ENCODE results near the gene PRSS57.
A peak's percentile ranks its signal among the peaks of the same experiment; 100 is the strongest.
"Not testable (repeated sequence)": the region's sequence is repeated elsewhere in the genome, so short reads cannot be mapped to it uniquely, and the experiment has no call there.

PRSS57 gene

DNA sequence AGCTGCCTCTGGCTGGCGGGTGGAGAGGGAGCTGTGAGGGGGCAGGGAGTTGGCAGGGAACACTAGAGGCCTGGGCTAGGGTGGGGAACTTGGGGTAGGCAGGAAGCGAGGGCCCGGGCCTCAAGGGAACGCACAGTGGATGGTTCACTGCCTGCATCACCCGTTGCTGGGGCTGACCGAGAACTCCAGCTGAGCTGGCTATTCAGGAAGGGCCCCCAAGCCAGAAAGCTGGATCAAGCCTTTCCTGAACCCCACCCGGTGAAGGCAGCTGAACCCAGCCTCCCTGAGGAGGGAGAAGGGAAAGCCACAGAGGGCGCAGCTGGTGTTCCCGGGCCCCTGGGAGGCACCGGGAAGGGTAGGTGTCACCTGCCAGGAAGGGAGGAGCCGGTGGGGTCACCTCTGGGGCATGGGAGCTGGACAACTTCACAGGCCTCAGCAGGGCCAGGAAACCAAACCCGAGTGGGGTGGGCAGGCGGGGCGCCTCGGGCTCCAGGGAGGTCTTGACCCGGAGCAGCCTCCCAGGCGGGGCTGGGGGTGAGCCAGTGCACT lies 27.4 kb upstream of the PRSS57 start:
- no peak for DNase-seq

DNA sequence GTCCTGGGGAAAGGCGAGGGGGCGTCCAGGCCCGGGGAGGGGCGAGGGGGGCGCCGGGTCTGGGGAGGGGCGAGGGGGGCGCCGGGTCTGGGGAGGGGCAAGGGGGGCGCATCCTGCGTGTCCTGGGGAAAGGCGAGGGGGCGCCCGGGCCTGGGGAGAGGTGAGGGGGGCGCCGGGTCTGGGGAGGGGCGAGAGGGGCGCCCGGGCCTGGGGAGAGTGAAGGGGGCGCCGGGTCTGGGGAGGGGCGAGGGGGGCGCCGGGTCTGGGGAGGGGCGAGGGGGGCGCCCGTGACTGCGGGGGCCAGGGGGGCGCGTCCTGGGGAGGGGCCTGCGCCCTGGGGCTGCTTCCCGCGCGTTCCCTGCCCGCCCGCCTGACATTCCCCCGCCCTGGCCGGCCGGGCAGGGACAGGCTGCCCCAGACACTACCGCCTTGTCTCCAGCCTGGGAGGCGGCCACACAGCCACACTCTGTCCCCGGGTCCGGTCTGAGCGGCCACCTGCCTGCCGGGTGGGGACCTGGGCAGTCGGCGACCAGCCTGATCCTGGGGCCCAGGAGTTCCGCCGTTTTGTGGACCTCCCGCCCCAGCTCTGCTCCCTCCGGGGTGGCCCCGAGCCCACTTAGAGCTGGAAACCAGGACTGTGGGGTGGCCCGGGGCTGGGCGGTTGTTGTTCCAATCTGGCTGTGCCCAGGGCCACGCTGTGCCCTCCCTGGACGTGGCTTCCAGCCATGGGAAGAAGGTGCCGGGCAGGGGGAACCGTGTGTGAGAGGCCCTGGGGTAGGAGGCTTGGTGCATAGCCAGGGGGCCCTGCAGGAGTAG lies 25.3 kb upstream of the PRSS57 start:
- DNase-seq, result no peak

DNA sequence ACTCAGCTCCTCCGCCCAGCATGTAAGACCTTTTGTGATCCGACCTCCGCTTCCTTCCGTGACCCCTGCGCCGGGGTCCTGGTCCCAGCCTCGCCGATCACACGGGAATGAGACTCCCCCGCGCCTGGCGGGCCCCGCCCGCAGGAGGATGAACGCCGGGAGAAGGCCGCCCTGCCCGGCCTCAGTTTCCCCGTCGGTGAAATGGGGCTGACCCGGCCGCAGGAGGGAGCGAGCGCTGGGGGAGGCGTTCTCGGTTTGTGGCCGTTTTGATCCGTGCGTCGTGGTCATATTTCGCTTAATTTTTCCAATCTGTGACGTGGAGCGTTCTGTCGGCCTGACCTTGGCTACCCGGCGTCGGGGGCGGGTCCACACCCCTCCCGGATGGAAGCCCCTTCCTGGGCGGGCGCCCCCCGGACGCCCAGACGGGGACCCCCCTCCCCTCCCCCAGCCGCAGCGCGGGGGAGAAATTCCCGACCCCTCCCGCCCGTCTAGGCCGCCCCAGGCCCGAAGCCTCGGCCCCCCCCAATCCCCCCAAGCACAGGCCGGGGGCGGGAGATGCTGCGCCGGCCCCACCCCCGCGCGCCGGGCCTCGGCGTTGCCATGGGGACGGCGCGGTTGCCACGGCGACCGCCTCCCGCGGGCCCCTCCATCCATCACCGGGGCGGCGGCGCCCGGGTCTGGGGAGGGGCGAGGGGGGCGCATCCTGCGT lies 24.5 kb upstream of the PRSS57 start:
- no peak for DNase-seq

DNA sequence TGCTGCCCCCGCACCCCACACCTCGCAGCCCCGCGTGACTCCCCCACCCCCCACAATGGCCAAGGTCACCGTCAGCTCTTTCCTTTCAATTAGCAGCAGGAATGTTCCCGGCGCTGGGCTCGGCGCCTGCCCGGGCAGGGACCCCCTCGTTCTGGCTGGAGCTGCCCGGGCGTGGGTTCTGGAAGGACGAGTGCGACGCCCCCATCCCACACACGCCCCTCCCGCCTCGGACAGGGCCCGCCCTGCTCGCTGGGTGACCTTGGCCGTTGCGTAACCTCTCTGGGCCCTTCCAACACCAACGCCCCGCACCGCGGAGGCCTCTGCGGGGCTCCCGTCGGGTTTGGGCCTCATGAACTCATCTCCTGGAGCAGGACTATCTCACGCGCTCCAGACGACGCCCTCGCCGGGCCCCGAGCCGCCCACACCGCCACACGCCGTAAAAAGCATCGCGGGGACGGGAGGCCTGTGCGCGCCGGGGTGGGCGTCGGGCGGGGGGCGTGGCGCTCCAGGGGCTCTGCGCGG lies 23.8 kb upstream of the PRSS57 start:
- DNase-seq, result no peak

DNA sequence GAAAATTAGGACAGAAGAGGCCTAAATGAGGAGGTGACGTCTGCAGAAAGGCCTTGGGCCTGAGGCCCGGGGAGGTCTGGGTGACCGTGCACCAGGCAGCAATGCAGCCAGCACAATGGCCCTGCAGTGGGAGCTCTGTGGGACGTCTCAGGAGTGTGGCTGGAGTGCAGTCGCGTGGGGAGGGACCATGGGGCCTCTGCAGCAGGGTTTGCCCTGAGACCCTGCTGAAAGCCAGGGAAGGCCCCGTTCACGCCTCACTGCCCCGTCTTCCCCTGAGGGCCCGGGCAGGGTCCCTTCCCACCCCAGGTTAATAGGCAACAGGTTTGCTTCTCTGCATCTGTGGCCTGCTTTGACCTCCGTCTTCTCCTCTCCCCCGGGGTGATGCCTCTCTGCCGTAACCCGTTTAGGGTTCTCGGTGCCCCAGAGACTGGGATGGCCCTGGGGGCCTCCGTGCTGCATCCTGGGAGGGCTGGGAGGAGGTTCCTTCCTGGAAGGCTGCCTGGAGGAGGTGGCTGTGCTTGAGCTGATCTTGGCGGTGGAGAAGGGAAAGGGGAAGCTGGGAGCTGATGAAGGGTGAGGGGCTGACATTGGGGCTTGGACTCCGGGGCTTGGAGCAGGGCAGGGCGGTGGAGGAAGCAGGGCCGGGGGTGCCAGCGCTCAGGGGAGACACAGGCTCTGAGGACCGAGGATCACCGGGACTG lies 23.1 kb upstream of the PRSS57 start:
- DNase-seq, result peak in 1 of 2 experiments; percentile 3

DNA sequence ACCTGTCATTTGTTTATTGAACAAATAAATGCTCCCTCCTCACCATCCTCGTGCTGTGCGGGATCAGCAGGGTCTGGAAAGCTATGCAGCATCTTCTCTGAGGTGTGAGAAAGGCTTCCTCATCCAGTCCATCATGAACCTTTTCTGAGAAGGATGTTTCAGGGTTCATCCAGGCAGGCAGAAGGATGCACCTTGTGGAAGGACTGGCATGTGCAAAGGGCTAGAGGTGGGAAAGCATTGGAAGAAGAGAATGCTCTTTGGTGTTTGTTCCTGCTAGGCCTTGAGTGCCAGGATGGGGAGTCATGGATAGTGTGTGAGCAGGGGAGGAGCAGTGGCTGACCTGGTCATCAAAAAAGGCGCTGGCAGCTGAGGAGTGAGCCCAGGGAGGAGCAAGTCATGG lies 20.1 kb upstream of the PRSS57 start:
- no peak for DNase-seq

DNA sequence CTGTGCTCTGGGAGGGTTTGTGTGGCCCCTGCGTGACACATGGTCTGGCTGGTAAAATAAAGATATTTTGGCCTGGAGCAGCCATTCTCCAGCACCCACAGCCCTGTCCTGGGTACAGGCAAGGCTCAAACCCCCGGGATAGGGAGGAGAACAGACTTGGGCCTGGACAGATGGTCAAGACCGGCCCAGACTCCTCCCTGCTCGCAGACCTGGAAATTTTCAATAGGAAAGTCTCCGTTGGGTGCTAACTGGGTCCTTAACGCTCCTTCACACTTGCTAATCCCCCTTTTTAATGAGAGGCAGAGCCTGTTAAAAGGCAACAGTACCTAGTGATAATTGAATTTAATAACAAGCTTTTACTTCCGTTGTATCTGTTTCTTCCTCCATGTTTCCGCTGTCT lies 16.0 kb upstream of the PRSS57 start:
- no peak for DNase-seq

DNA sequence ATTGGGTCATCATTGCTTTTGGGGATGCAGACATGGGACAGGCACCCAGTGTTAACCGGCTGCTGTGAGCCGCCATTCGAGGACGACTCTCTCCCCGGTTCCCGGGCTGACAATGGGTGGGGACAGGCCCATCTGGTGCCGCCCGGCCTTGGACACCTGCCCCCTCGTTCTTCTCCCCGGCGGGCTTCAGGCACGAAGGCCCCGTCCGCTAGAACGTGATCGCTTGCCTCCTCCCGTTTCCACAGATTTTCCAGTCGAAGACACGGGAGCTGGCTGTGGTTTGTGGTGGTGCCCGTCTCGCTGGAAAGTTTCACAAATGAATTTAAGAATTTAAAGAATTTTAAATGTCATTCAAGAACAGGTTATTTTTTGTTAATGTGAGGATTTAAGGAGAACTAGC lies 15.5 kb upstream of the PRSS57 start:
- no peak for DNase-seq

DNA sequence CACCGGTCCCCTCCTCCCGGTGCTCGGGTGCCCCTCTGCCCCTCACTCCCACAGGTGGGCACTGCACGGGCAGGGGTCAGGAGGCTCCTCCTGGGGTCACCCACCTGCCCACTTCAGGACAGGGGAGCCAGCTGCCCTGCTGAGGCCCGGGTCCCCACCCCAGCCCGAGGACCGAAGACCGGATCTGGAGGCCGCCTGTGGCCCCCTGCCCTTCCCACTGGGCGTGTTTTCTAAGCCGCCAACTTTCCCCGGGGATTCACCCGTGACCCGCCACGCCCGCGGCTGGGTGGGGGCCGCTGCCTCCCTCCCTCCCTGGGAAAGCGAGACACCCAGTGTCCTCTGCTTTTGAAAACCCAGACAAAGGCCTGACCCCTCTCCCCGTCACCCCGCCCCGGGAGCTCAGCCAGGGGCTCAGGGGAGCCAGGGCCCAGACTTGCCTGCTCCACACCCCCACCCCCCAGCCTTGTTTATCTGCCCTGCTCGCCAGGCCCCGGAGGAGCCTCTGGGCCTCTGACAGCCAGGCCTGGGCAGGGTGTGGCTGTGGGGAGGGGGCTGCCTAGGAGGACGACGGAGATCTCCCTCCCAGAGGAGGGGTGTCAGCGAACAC lies 14.8 kb upstream of the PRSS57 start:
- no peak for DNase-seq

DNA sequence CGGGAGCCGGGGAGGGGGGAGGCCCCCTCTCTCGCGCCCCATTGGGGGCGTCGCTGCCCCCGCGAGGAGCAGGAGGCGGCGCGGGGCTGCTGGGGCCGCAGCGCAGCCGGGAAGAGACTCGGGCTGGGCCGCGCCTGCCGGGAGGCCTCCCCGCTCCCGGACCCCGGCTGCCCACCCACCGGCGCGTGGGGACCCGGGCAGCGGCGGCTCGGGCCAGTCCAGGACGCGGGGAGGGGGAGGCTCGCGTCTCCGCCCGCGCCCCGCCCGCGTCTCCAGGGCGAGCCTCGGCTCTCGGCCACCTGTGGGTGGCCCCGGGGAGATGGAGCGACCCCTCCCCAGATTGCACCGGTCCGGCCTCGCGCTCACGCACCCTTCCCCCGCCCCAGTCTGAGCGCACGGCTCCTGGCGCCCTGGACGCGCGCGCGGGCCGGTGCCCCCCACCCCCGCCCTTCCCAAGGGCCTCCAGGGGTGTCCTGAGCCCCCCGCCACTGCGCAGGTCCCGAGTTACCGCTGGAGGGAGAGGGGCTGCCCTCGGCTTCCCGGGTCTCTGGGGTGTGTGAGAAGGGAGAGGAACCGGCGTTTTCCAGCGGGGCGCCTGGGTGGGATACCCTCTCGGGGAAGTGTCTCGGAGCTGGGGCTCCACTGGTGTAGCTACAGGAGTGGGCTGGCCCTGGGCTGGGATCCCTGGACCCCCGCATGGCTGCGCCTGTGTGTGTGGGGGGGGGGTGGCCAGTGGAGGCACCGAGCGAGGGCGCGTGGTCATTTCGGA lies 14.1 kb upstream of the PRSS57 start:
- no peak for DNase-seq

DNA sequence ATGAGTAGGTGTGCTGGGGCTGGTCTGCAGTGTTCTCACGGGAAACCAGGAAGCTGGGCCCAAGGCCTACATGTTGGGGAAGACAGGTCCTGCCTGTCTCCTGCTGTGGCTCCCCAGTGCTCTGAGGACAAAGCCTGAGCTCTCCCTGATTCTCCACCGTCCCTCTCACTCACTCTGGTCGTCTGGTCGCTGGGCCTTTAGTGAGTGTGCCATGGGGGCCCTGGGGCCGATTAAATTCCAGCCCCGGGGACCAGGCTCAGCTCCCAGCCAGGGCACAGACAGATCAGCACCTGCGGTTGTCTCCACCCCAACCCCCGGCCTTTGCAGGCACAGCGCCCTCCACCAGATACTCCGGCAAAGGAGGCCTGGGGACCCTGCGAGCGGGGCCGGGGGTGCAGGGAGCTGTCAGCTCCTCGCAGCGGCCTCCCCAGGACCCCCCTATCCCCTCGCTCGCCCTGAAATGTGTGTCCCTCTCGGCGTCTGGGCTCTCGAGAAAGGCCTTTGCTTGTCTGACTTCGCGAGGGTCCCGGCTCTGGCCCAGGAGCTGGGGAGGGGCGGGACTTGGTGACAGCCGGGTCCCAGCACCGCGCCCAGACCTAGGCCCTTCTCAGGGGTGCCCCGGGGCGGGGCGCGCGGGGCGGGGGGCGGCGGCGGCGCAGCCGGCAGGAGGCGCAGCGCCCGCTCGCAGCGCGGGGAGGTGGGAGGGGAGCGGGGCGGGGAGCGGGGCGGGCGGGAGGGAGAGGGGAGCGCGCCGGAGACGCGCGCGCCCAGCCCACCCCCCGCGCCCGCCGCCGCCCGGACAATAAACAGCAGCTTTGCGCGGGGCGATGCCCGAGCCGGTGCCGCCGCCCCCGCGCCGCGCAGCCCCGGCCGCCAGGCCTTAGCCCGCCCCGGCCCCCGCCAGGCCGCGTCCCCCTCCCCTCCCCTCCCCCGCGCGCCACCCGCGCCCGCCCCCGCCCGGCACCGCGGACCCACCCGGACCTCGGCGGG lies 13.2 kb upstream of the PRSS57 start, which contains the start of gene PALM:
PALM (plus strand) TSS at position 782 of the 990 bp plus-strand sequence. CDS start 212 bp downstream, outside the sequence.
- DNase-seq, result peak; percentile 31 to 38

DNA sequence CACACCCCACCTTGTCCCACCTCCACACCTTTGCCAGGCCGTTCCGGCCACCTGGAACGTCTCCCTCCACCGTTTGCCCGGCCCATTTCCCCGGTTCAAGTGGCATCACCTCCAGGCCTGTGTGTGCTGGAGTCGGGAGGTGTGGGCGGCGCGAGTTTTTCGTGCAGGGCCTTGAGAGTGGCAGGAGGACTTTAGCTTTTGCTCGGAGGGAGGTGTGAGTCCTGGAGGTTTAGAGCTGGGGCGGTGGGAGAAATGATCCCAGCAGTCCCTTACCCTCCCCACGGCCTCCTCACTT lies 9.1 kb upstream of the PRSS57 start:
- no peak for DNase-seq

DNA sequence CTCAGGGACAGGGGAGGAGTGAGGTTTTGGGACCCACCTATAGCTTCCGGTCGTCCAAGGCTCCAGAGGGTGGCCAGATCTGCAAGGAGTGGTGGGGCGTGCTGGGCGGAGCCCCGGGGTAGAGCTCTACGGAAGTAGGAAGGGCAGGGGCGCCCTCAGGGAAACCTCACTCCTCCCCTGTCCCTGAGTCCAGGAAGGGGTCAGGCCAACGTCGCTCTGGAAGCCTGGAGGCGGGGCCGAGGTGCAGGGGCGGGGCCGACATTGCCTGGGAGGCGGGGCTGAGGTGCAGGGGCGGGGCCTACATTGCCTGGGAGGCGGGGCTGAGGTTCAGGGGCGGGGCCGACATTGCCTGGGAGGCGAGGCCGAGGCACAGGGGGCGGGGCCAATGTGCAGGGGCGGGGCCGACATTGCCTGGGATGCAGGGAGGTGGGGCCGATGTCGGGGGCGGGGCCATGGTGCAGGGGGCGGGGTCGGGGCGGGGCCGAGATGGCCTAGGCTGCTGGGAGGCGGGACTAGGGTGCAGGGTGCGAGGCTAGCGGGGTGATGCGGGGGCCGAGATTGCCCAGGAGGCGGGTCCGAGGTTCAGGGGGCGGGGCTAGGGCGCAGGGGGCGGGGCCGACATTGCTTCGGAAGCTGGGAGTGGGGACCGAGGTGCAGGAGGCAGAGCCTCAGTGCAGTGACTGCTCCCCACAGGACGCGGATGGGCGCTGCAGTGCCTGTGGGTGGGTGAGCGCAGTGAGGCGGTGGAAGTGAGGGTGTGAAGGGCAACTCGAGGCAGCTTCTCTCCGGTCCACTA lies 8.6 kb upstream of the PRSS57 start:
- DNase-seq, result peak; percentile 98

DNA sequence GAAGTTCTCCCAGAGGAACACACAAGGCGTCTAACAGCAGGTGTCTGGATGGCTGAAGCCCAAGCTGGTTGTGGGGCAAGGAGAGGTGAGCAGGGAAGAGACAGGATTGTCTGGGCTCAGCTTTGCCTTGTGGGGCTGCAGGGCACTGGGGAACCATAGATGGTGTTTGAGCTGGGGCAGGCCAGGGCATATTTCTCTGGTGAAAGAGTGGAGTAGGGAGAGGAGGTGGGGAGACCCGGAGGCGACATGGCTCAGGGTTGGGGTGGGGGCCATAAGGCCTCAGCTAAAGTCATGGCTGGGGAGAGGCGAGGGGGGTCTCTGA lies 8.0 kb upstream of the PRSS57 start:
- no peak for DNase-seq

DNA sequence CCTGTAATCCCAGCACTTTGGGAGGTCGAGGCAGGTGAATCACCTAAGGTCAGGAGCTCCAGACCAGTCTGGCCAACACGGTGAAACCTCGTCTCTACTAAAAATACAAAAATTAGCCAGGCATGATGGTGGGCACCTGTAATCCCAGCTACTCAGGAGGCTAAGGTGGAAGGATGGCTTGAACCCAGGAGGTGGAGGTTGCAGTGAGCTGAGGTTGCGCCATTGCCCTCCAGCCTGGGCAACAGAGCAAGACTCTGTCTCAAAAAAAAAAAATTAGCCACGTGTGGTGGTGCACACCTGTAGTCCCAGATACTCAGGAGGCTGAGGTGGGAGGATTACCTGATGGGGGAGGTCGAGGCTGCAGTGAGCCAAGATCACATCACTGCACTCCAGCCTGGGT lies 7.6 kb upstream of the PRSS57 start:
- not testable (repeated sequence) for DNase-seq

DNA sequence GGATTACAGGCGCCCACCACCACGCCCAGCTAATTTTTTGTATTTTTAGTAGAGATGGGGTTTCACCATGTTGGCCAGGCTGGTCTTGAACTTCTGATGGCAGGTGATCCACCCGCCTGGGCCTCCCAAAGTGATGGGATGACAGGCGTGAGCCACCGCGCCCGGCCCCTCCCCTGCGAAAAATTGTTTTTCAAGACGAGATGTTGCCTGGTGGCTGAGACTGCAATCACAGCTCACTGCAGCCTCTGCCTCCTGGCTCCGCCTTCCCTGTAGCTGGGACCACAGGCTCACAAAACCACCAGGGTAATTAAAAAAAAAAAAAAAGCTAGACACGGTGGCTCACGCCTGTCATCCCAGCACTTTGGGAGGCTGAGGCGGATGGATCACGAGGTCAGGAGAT lies 4.6 kb upstream of the PRSS57 start:
- peak; percentile 60 to 71 for DNase-seq

DNA sequence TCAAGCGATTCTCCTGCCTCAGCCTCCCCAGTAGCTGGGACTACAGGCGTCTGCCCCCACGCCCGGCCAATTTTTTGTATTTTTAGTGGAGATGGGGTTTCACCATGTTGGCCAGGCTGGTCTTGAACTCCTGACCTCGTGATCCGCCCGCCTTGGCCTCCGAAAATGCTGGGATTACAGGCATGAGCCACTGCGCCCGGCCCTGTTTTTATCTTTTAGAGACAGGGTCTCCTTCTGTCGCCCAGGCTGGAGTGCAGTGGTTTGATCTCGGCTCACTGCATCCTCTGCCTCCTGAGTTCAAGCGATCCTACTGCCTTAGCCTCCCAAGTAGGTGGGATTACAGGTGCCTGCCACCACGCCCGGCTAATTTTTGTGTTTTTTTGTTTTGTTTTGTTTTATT lies 3.3 kb upstream of the PRSS57 start:
- DNase-seq, result not testable (repeated sequence)

DNA sequence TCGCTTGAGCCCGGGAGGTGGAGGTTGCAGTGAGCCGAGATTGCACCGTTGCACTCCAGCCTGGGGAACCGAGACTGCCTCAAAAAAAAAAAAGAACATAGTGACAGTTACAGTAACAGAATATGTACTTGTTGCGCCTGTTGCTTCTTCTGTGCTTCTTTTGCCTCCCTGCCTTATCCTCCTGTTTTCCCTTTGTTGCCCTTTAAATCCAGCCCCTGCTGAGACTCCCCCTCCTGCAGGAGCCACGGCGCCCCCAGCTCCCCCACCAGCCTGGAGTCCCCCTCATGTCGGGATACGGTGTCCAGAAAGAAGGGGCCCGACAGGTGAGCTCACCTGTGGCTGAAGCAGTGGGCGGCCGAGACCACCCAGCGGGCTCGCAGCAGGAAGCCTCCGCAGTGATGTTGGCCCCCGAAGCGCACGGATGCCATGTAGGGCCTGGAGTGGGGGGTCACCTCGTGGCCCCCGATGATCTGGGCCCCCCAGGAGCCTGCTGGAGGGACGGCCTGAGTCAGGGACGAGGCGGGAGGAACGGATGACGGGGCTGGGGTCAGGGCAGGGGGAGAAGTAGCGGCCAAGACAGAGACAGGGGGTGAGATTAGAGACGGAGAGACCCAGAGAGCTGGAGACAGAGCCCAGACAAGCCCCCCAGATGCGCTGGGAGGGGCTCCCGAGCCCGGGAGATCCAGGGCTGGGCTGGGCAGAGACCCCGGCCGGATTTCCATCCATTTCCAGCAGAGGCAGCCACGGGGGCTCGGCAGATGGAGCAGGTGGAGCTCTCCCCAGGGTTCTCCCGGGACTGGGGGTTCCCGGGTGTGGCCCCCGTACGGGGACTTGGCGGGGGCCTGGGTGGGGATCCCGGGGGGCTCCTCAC lies 536 bp downstream of the PRSS57 start:
- peak; percentile 24 to 40 for DNase-seq

DNA sequence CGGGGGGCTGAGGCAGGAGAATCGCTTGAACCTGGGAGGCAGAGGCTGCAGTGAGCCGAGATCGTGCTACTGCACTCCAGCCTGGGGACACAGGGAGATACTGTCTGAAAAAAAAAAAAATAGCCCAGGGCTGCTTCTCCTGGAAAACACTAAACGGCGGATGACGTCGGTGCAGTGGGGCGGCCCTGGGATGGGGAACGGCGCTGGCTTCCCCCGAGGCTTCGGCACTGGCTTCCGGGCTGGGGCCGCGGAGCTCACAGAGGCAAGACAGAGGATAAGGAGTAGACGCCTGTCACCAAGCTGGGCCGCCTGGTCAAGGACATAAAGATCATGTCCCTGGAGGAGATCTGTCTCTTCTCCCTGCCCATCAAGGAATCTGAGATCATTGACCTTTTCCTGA lies 5.0 kb downstream of the PRSS57 start:
- DNase-seq, result no peak

All from Kasumi-1 (cell line).